Pancreas (tissue), 10 donors: ENCODE measurements around the gene CTSW. TPM values are rescaled to one million over a fixed set of nuclear protein-coding genes. Genes with fewer than 3 reads are reported as not detected.

ENCODE experiments used
- ATAC-seq, 4 donors: fragments of 200-7000 bp; cut with Tn5 transposase; one replicate each; pipeline versions ENCODE4 v1.8.0 to v1.9.1; 2020; ENCODE audit warnings: mild to moderate bottlenecking in 4 of 4, moderate library complexity in 4 of 4
- DNase-seq, 6 donors: peaks; one replicate each; pipeline ENCODE4 v3.0.0-alpha.2; 2020
- FAIRE-seq: peaks from 2 replicates; lab custom pipeline; 2012; peaks lifted over from hg19 to GRCh38; lab: Jason Lieb, UNC
- H3K27ac ChIP-seq, 4 donors: fragments of 200-600 bp; sonication (generic); 1 replicate in 3 of 4; 2 replicates in 1 of 4; pipeline versions ENCODE4 v1.5.0 to v1.8.0; 2020
- H3K27me3 ChIP-seq, 4 donors: fragments of 200-600 bp; one replicate each; pipeline ENCODE4 v1.8.0; 2021
- H3K36me3 ChIP-seq, 3 donors: fragments of 200-600 bp; sonication (generic) in 1 of 3; one replicate each; pipeline versions ENCODE4 v1.5.0 to v1.8.0; 2020 to 2021
- H3K4me1 ChIP-seq, 3 donors: fragments of 200-600 bp; one replicate each; pipeline ENCODE4 v1.8.0; 2021
- H3K4me3 ChIP-seq, 4 donors: fragments of 200-600 bp; sonication (generic) in 2 of 4; one replicate each; pipeline versions ENCODE4 v1.5.0 to v1.8.0; 2020 to 2021
- H3K9me3 ChIP-seq, 4 donors: fragments of 200-600 bp; one replicate each; pipeline ENCODE4 v1.8.0; 2021
- CTCF ChIP-seq, 4 donors: fragments of 200-600 bp; sonication (generic) in 3 of 4; IDR thresholded peaks; one replicate each; pipeline versions ENCODE4 v1.5.0 to v1.8.0; 2021; ENCODE audit warnings: antibody characterized with exemption in 4 of 4
- WGBS, 2 donors: extraction: QIAGEN DNeasy Blood & Tissue Kit; methylation state at CpG; one replicate each; pipeline ENCODE4 v1.1.7; 2013; 5-methylcytosine and 5-hydroxymethylcytosine counted together
- intact Hi-C, 3 donors: fragments of 100-400 bp; cut with DNase I; formaldehyde crosslinking; loops; one replicate each; pipeline versions ENCODE4 v1.11.1 to v1.14.2; 2022
- polyA plus RNA-seq, 2 donors: library from polyadenylated mRNA; stranded (reverse); fragments of 200-250 nt; gene quantifications; one replicate each; pipeline ENCODE4 v1.2.3, GENCODE V29; 2013
- total RNA-seq, 6 donors: library from RNA; stranded (reverse); fragmentation: NEBNext Ultra II Directional in 4 of 6; extraction: Animal tissue kit (Norgen Biotek cat#: 25700) in 4 of 6; gene quantifications; one replicate each; pipeline versions ENCODE4 v1.2.1 to v1.2.4, GENCODE V29; 2021 to 2023
- donor health status: healthy with polysubstance abuse.
- donor health status: DM: no; HTN: no; CAD: no; lungs with moderate emphysema.
- donor health status: DM: no; HTN: no; CAD: no.
- donor health status: control.
- donor health status: control.
- donor health status: Bipolar disorder and iron deficiency.
- donor health status: DM: yes; HTN: yes; CAD: no.
- donor health status: DM: no; HTN: no; CAD: no.
- donor health status: DM: no; HTN: no; CAD: no.
- donor health status: DM: yes; HTN: yes; CAD: no.

CTSW gene
- total and polyA plus RNA-seq, 8 donors = 0.14 to 0.72 (median 0.46) TPM; not detected in 1

- Histone ChIP-seq H3K27ac (no peak overlapping the region), H3K4me3 (no peak overlapping the region), H3K9me3 (no peaks in the 10 kb centered on the region), H3K4me1 (peaks cover 3 to 11% (median 4%) of the 10 kb centered on the region in 3 donors), H3K36me3 (peaks cover 4 to 15% (median 8%) of the 10 kb centered on the region in 3 donors), H3K27me3 (no peaks in the 10 kb centered on the region)
- TF ChIP-seq CTCF (IDR thresholded peaks at IDR 0.05) = no peak
- ATAC-seq (no peak), DNase-seq (peak in 4 of 6 donors; percentile 18 to 78 (median 45)), FAIRE-seq (no peak)
- intact Hi-C loops = no loop called here
- 95 to 96% methylated on average over 31 to 33 of the region's 33 CpGs for WGBS, 2 donors
Measured at GRCh38 chr11:65852508-65853245, 27.0 kb upstream of the CTSW start.

GRCh38 chr11:65853246-65853979 is 26.2 kb upstream of the CTSW start:
- Histone ChIP-seq H3K4me1 (peaks cover 3 to 11% (median 4%) of the 10 kb centered on the region in 3 donors), H3K27me3 (no peaks in the 10 kb centered on the region), H3K9me3 (no peaks in the 10 kb centered on the region), H3K36me3 (peaks cover 4 to 15% (median 8%) of the 10 kb centered on the region in 3 donors), H3K4me3 (no peak overlapping the region), H3K27ac (no peak overlapping the region)
- intact Hi-C loops = no loop called here
- DNase-seq = no peak
- FAIRE-seq = no peak
- no peak for TF ChIP-seq CTCF (IDR thresholded peaks at IDR 0.05)
- no peak for ATAC-seq
- 95 to 96% methylated on average over 6 of the region's 6 CpGs for WGBS, 2 donors

- no peak for TF ChIP-seq CTCF (IDR thresholded peaks at IDR 0.05)
- H3K27ac ChIP-seq = no peak overlapping the region
- no peaks in the 10 kb centered on the region for H3K27me3 ChIP-seq
- WGBS, 2 donors = 92 to 98% methylated on average over 4 of the region's 4 CpGs
- FAIRE-seq (no peak), ATAC-seq (no peak), DNase-seq (peak in 1 of 6 donors; percentile 29)
- no peaks in the 10 kb centered on the region for H3K9me3 ChIP-seq
- H3K4me3 ChIP-seq = no peak overlapping the region
- peaks cover 4 to 15% (median 8%) of the 10 kb centered on the region in 3 donors for H3K36me3 ChIP-seq
- intact Hi-C loops = no loop called here
- H3K4me1 ChIP-seq = peaks cover 3 to 11% (median 10%) of the 10 kb centered on the region in 3 donors
Measured at GRCh38 chr11:65854161-65854592, 25.5 kb upstream of the CTSW start.

- 78 to 84% methylated on average over 15 of the region's 15 CpGs for WGBS, 2 donors
- Histone ChIP-seq H3K9me3 (no peaks in the 10 kb centered on the region), H3K4me1 (peaks cover 3 to 15% (median 10%) of the 10 kb centered on the region in 3 donors), H3K36me3 (peaks cover 4 to 15% (median 8%) of the 10 kb centered on the region in 3 donors), H3K27me3 (no peaks in the 10 kb centered on the region), H3K4me3 (no peak overlapping the region), H3K27ac (no peak overlapping the region)
- TF ChIP-seq CTCF (IDR thresholded peaks at IDR 0.05) = no peak
- peak in 3 of 6 donors; percentile 53 to 68 (median 58) for DNase-seq
- ATAC-seq = no peak
- no peak for FAIRE-seq
- intact Hi-C loops = no loop called here
Measured at GRCh38 chr11:65854852-65855837, 24.5 kb upstream of the CTSW start.
